ENCODE data around the gene UHMK1. TPM values are rescaled to one million over a fixed set of nuclear protein-coding genes. Genes with fewer than 3 reads are reported as not detected.
"Not testable (repeated sequence)": the region's sequence is repeated elsewhere in the genome, so short reads cannot be mapped to it uniquely, and the experiment has no call there.

UHMK1 gene
- total and polyA plus RNA-seq, 2 experiments from 2014 or later = 11.3 to 55.4 TPM

- Histone ChIP-seq H3K36me3 (replicated peaks; ENCODE audit: insufficient read depth, low read depth) (no peaks in the 10 kb centered on the region), H2AFZ (no peak overlapping the region), H4K20me1 (ENCODE audit: insufficient read depth, poor library complexity, severe bottlenecking) (no peaks in the 10 kb centered on the region), H3K9me2 (replicated peaks; ENCODE audit: insufficient read depth) (no peaks in the 10 kb centered on the region), H3K4me1 (ENCODE audit: insufficient read depth) (no peaks in the 10 kb centered on the region), H3K79me2 (no peaks in the 10 kb centered on the region), H3K4me2 (no peak overlapping the region), H3K27me3 (no peaks in the 10 kb centered on the region), H3K4me3 (no peak overlapping the region), H3K27ac (no peak overlapping the region), H3K9me3 (ENCODE audit: low read depth) (no peaks in the 10 kb centered on the region)
- TF ChIP-seq EZH2phosphoT487 (IDR thresholded peaks at IDR 0.05; ENCODE audit: low read depth, severe bottlenecking, unreplicated experiment) (no peak), EZH2 (IDR thresholded peaks at IDR 0.05; ENCODE audit: borderline replicate concordance) (no peak), CTCF (IDR thresholded peaks at IDR 0.05; ENCODE audit: poor library complexity) (no peak)
- WGBS (ENCODE audit: low lambda C conversion rate, missing lambda C conversion rate) = 85% methylated on average over 1 of the region's 1 CpG
- DNase-seq (ENCODE audit: low spot score) = no peak
Observed at GRCh38 chr1:162476620-162477019, 21.0 kb upstream of the UHMK1 start.

GRCh38 chr1:162485236-162485635 is 12.4 kb upstream of the UHMK1 start:
- H3K4me1 ChIP-seq (ENCODE audit: insufficient read depth) = no peaks in the 10 kb centered on the region
- no peaks in the 10 kb centered on the region for H3K36me3 ChIP-seq (replicated peaks; ENCODE audit: insufficient read depth, low read depth)

GRCh38 chr1:162487241-162487640 is 10.4 kb upstream of the UHMK1 start:
- H3K4me3 ChIP-seq = no peak overlapping the region
- no peaks in the 10 kb centered on the region for H3K36me3 ChIP-seq (replicated peaks; ENCODE audit: insufficient read depth, low read depth)
- 91% methylated on average over 10 of the region's 10 CpGs for WGBS (ENCODE audit: low lambda C conversion rate, missing lambda C conversion rate)
- TF ChIP-seq EZH2phosphoT487 (IDR thresholded peaks at IDR 0.05; ENCODE audit: low read depth, severe bottlenecking, unreplicated experiment) (no peak), EZH2 (IDR thresholded peaks at IDR 0.05; ENCODE audit: borderline replicate concordance) (no peak), CTCF (IDR thresholded peaks at IDR 0.05; ENCODE audit: poor library complexity) (no peak)
- DNase-seq (ENCODE audit: low spot score) = no peak
- no peak overlapping the region for H3K27ac ChIP-seq
- no peak overlapping the region for H2AFZ ChIP-seq
- H3K9me2 ChIP-seq (replicated peaks; ENCODE audit: insufficient read depth) = no peaks in the 10 kb centered on the region
- H3K4me1 ChIP-seq (ENCODE audit: insufficient read depth) = no peaks in the 10 kb centered on the region
- H3K79me2 ChIP-seq = no peaks in the 10 kb centered on the region
- H3K27me3 ChIP-seq = peaks cover 10% of the 10 kb centered on the region
- H3K4me2 ChIP-seq = no peak overlapping the region
- no peaks in the 10 kb centered on the region for H3K9me3 ChIP-seq (ENCODE audit: low read depth)
- no peaks in the 10 kb centered on the region for H4K20me1 ChIP-seq (ENCODE audit: insufficient read depth, poor library complexity, severe bottlenecking)

More at GRCh38 chr1:162485236-162485635, 12.4 kb upstream of the UHMK1 start:
- no peaks in the 10 kb centered on the region for H3K79me2 ChIP-seq
- DNase-seq (ENCODE audit: low spot score) = no peak
- H3K27me3 ChIP-seq = no peaks in the 10 kb centered on the region
- no peak overlapping the region for H3K4me3 ChIP-seq
- no peak overlapping the region for H2AFZ ChIP-seq
- H4K20me1 ChIP-seq (ENCODE audit: insufficient read depth, poor library complexity, severe bottlenecking) = no peaks in the 10 kb centered on the region
- no peak overlapping the region for H3K4me2 ChIP-seq
- no peak overlapping the region for H3K27ac ChIP-seq
- no peak for TF ChIP-seq CTCF (IDR thresholded peaks at IDR 0.05; ENCODE audit: poor library complexity)
- TF ChIP-seq EZH2 (IDR thresholded peaks at IDR 0.05; ENCODE audit: borderline replicate concordance) = no peak
- no peak for TF ChIP-seq EZH2phosphoT487 (IDR thresholded peaks at IDR 0.05; ENCODE audit: low read depth, severe bottlenecking, unreplicated experiment)
- no peaks in the 10 kb centered on the region for H3K9me3 ChIP-seq (ENCODE audit: low read depth)
- no peaks in the 10 kb centered on the region for H3K9me2 ChIP-seq (replicated peaks; ENCODE audit: insufficient read depth)

- Histone ChIP-seq H3K9me2 (replicated peaks; ENCODE audit: insufficient read depth) (no peaks in the 10 kb centered on the region), H2AFZ (no peak overlapping the region), H3K9me3 (ENCODE audit: low read depth) (no peaks in the 10 kb centered on the region), H3K27ac (no peak overlapping the region), H4K20me1 (ENCODE audit: insufficient read depth, poor library complexity, severe bottlenecking) (no peaks in the 10 kb centered on the region), H3K4me1 (ENCODE audit: insufficient read depth) (no peaks in the 10 kb centered on the region), H3K4me2 (no peak overlapping the region), H3K27me3 (peaks cover 15% of the 10 kb centered on the region), H3K4me3 (no peak overlapping the region), H3K79me2 (no peaks in the 10 kb centered on the region), H3K36me3 (replicated peaks; ENCODE audit: insufficient read depth, low read depth) (no peaks in the 10 kb centered on the region)
- no peak for DNase-seq (ENCODE audit: low spot score)
- WGBS (ENCODE audit: low lambda C conversion rate, missing lambda C conversion rate) = 83% methylated on average over 3 of the region's 3 CpGs
- TF ChIP-seq EZH2phosphoT487 (IDR thresholded peaks at IDR 0.05; ENCODE audit: low read depth, severe bottlenecking, unreplicated experiment) = no peak
- no peak for TF ChIP-seq EZH2 (IDR thresholded peaks at IDR 0.05; ENCODE audit: borderline replicate concordance)
- no peak for TF ChIP-seq CTCF (IDR thresholded peaks at IDR 0.05; ENCODE audit: poor library complexity)
Observed at GRCh38 chr1:162488219-162488618, 9.4 kb upstream of the UHMK1 start.

- H3K9me2 ChIP-seq (replicated peaks; ENCODE audit: insufficient read depth); H3K4me1 ChIP-seq (ENCODE audit: insufficient read depth); H3K36me3 ChIP-seq (replicated peaks; ENCODE audit: insufficient read depth, low read depth); H3K9me3 ChIP-seq (ENCODE audit: low read depth); H2AFZ ChIP-seq; H3K27ac ChIP-seq; DNase-seq (ENCODE audit: low spot score); H3K4me3 ChIP-seq; H3K4me2 ChIP-seq: not testable (repeated sequence)
- Histone ChIP-seq H4K20me1 (ENCODE audit: insufficient read depth, poor library complexity, severe bottlenecking) (peaks cover 16% of the 10 kb centered on the region), H3K79me2 (peaks cover 30% of the 10 kb centered on the region), H3K27me3 (peaks cover 15% of the 10 kb centered on the region)
- 82% methylated on average over 6 of the region's 6 CpGs for WGBS (ENCODE audit: low lambda C conversion rate, missing lambda C conversion rate)
Observed at GRCh38 chr1:162495531-162496233, 1.9 kb upstream of the UHMK1 start.
